ENCODE measurements around the gene BICD2. TPM values are rescaled to one million over a fixed set of nuclear protein-coding genes. Genes with fewer than 3 reads are reported as not detected.
"Not testable (repeated sequence)": the region's sequence is repeated elsewhere in the genome, so short reads cannot be mapped to it uniquely, and the experiment has no call there.

Gene BICD2
- total RNA-seq, 2 experiments from 2014 or later, result 31.1 to 31.5 TPM

GRCh38 chr9:92790542-92791527, 26.2 kb upstream of the BICD2 start:
- DNase-seq, result peak; percentile 74
- peaks cover 4% of the 10 kb centered on the region for H3K4me1 Mint-ChIP-seq
- H3K36me3 Mint-ChIP-seq, result no peaks in the 10 kb centered on the region
- H3K27ac Mint-ChIP-seq, result no peak overlapping the region
- peaks cover 7% of the 10 kb centered on the region for H3K27me3 Mint-ChIP-seq
- H3K4me3 Mint-ChIP-seq, result no peak overlapping the region
- H3K9me3 Mint-ChIP-seq, result peaks cover 3% of the 10 kb centered on the region
- ATAC-seq (ENCODE audit: low read depth), result peak; percentile 87
- POLR2A ChIA-PET, result interaction anchor here (1.0 kb wide), 1 partner anchor 77 kb away, joined by 5 read pairs; no protein-coding TSS in a partner anchor

- Mint-ChIP-seq H3K4me1 (peaks cover 2% of the 10 kb centered on the region), H3K27me3 (peaks cover 5% of the 10 kb centered on the region), H3K27ac (no peak overlapping the region), H3K4me3 (no peak overlapping the region), H3K36me3 (no peaks in the 10 kb centered on the region), H3K9me3 (peaks cover 4% of the 10 kb centered on the region)
- DNase-seq (no peak), ATAC-seq (ENCODE audit: low read depth) (no peak)
- POLR2A ChIA-PET, result no interaction called here
These were observed 21.7 kb upstream of the BICD2 start for GRCh38 chr9:92786298-92786697.

DNA sequence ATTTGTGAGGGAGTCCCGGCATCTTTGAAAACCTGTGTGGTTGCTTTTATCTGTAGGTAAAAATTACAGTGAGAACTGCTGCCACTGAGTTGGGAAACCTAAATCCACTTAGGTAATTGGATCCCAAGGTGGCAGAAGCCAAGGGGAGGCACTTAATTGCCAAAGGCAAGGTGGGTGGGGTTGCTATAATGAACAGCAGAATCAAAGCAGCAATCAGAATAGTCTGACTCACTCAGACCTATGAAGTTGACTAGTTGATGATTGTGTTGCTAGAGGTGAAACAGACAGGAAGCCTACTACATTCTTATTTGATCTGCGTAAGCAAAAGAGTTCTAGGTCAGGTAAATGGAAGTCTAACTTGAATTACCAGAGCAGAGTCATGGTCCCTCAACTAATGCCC, 17.3 kb upstream of the BICD2 start:
- DNase-seq (no peak), ATAC-seq (ENCODE audit: low read depth) (no peak)
- POLR2A ChIA-PET, result no interaction called here
- Mint-ChIP-seq H3K27me3 (peaks cover 5% of the 10 kb centered on the region), H3K36me3 (no peaks in the 10 kb centered on the region), H3K4me3 (no peak overlapping the region), H3K27ac (no peak overlapping the region), H3K9me3 (peaks cover 6% of the 10 kb centered on the region), H3K4me1 (no peaks in the 10 kb centered on the region)

DNA sequence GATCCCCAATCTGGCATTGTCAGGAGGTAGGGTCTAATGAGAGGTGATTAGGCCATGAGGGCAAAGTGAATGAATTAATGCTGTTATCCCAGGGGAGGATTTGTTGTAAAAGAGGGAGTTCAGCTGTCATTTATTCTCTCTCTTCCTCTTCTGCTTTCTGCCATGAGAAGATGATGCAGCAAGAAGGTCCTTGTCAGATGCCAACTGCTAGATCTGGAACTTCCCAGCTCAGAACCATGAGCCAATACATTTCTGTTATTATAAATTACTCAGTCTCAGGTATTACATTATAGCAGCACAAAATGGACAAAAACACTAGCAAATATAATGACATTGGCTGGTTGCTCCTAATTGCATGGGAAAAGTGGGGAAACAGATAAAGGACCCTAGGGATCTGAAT, 15.6 kb upstream of the BICD2 start:
- peaks cover 4% of the 10 kb centered on the region for H3K9me3 Mint-ChIP-seq
- H3K27ac Mint-ChIP-seq, result no peak overlapping the region
- no peaks in the 10 kb centered on the region for H3K4me1 Mint-ChIP-seq
- ATAC-seq (ENCODE audit: low read depth), result no peak
- no peaks in the 10 kb centered on the region for H3K36me3 Mint-ChIP-seq
- POLR2A ChIA-PET, result no interaction called here
- no peaks in the 10 kb centered on the region for H3K27me3 Mint-ChIP-seq
- no peak for DNase-seq
- H3K4me3 Mint-ChIP-seq, result no peak overlapping the region

GRCh38 chr9:92775466-92775865, 10.8 kb upstream of the BICD2 start:
- H3K4me3 Mint-ChIP-seq, result no peak overlapping the region
- POLR2A ChIA-PET, result no interaction called here
- peaks cover 4% of the 10 kb centered on the region for H3K4me1 Mint-ChIP-seq
- peaks cover 2% of the 10 kb centered on the region for H3K27me3 Mint-ChIP-seq
- peaks cover 2% of the 10 kb centered on the region for H3K9me3 Mint-ChIP-seq
- no peaks in the 10 kb centered on the region for H3K36me3 Mint-ChIP-seq
- ATAC-seq (ENCODE audit: low read depth) (no peak), DNase-seq (no peak)
- no peak overlapping the region for H3K27ac Mint-ChIP-seq

- H3K9me3 Mint-ChIP-seq, result peaks cover 2% of the 10 kb centered on the region
- POLR2A ChIA-PET, result no interaction called here
- no peak overlapping the region for H3K27ac Mint-ChIP-seq
- no peak overlapping the region for H3K4me3 Mint-ChIP-seq
- peaks cover 2% of the 10 kb centered on the region for H3K27me3 Mint-ChIP-seq
- DNase-seq (no peak), ATAC-seq (ENCODE audit: low read depth) (no peak)
- peaks cover 7% of the 10 kb centered on the region for H3K4me1 Mint-ChIP-seq
- no peaks in the 10 kb centered on the region for H3K36me3 Mint-ChIP-seq
These were observed 9.6 kb upstream of the BICD2 start for GRCh38 chr9:92774274-92774673.

DNA sequence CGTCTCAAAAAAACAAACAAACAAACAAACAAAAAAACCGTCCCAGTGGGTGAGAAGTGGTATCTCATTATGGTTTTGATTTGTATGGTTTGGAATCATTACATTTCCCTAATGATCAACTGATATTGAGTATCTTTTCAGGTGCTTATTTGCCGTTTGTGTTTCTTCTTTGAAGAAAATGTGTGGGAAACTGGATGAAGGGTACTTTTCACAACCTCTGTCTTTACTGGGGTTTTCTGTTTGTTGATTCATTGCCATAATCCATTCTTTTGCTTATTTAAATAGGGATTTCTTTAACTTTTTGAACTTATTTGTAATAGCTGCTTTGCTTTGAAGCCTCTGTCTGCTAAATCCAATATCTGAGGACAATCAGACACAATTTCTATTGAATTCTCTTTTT, 9.2 kb upstream of the BICD2 start:
- DNase-seq (no peak), ATAC-seq (ENCODE audit: low read depth) (no peak)
- H3K4me1 Mint-ChIP-seq, result peaks cover 7% of the 10 kb centered on the region
- no peak overlapping the region for H3K4me3 Mint-ChIP-seq
- H3K27me3 Mint-ChIP-seq, result peaks cover 2% of the 10 kb centered on the region
- no peaks in the 10 kb centered on the region for H3K36me3 Mint-ChIP-seq
- POLR2A ChIA-PET, result no interaction called here
- peaks cover 2% of the 10 kb centered on the region for H3K9me3 Mint-ChIP-seq
- no peak overlapping the region for H3K27ac Mint-ChIP-seq

DNA sequence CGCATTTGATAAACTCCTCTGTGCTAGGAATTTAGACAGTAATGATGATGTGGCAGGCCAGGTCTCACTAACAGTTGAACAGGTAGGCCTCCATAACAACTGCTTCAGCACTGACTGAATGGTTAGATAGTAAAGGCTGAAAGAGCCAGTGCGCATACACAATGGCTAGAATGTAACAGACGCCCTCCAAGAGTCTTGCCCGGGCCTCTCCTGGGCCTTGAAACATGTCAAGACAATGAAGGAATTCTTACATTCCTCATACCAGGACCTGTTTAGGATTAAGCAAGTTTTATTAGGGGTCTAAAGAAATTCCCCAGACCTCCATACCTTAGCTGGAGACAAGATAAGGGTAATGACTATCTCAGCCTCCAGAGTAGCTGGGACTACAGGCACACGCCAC, 6.7 kb upstream of the BICD2 start:
- POLR2A ChIA-PET, result no interaction called here
- Mint-ChIP-seq H3K27me3 (peaks cover 2% of the 10 kb centered on the region), H3K36me3 (no peaks in the 10 kb centered on the region), H3K4me3 (no peak overlapping the region), H3K4me1 (peaks cover 7% of the 10 kb centered on the region), H3K27ac (no peak overlapping the region), H3K9me3 (no peaks in the 10 kb centered on the region)
- ATAC-seq (ENCODE audit: low read depth), result no peak
- DNase-seq, result no peak

- POLR2A ChIA-PET, result no interaction called here
- no peak for DNase-seq
- H3K4me3 Mint-ChIP-seq, result no peak overlapping the region
- H3K27ac Mint-ChIP-seq, result peak overlapping the region; percentile 73
- no peaks in the 10 kb centered on the region for H3K36me3 Mint-ChIP-seq
- H3K4me1 Mint-ChIP-seq, result peaks cover 15% of the 10 kb centered on the region
- H3K27me3 Mint-ChIP-seq, result peaks cover 2% of the 10 kb centered on the region
- peak; percentile 20 for ATAC-seq (ENCODE audit: low read depth)
- no peaks in the 10 kb centered on the region for H3K9me3 Mint-ChIP-seq
These were observed 5.8 kb upstream of the BICD2 start for GRCh38 chr9:92770360-92770995.

DNA sequence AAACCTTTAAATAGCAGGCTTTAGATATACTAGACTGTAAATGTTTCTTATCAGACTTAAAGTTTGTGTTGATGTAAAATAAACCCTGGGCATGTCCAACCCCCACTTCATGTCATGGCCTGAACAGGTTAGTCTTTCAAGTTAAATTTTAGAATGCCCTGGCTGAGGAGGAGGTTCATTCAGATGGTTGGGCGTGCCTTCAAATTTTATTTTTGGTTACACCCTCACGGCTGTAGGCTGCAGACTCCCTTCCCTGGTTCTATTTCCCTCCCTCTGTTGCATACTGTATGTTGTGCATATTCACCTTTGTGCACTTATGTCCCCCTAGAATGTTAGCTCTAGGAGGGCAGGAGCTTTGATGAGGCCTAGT, 5.3 kb upstream of the BICD2 start:
- no peak for DNase-seq
- no peak for ATAC-seq (ENCODE audit: low read depth)
- H3K36me3 Mint-ChIP-seq, result no peaks in the 10 kb centered on the region
- POLR2A ChIA-PET, result no interaction called here
- H3K4me3 Mint-ChIP-seq, result no peak overlapping the region
- peaks cover 16% of the 10 kb centered on the region for H3K4me1 Mint-ChIP-seq
- no peaks in the 10 kb centered on the region for H3K9me3 Mint-ChIP-seq
- peaks cover 2% of the 10 kb centered on the region for H3K27me3 Mint-ChIP-seq
- no peak overlapping the region for H3K27ac Mint-ChIP-seq

DNA sequence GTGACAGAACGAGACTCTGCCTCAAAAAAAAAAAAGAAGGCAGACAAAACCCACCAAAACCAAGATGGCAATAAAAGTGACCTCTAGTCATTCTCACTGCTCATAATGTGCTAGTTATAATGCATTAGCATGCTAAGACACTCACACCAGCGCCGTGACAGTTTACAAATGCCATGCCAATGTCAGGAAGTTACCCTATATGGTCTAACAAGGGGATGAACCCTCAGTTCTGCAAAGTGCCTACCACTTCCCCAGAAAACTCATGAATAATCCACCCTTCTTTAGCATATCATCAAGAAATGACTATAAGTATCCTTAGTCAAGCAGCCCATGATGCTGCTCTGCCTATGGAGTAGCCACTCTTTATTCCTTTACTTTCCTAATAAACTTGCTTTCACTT, 4.7 kb upstream of the BICD2 start:
- Mint-ChIP-seq H3K4me3 (no peak overlapping the region), H3K9me3 (no peaks in the 10 kb centered on the region), H3K4me1 (peaks cover 16% of the 10 kb centered on the region), H3K27me3 (no peaks in the 10 kb centered on the region), H3K36me3 (no peaks in the 10 kb centered on the region), H3K27ac (no peak overlapping the region)
- POLR2A ChIA-PET, result no interaction called here
- ATAC-seq (ENCODE audit: low read depth) (no peak), DNase-seq (no peak)

DNA sequence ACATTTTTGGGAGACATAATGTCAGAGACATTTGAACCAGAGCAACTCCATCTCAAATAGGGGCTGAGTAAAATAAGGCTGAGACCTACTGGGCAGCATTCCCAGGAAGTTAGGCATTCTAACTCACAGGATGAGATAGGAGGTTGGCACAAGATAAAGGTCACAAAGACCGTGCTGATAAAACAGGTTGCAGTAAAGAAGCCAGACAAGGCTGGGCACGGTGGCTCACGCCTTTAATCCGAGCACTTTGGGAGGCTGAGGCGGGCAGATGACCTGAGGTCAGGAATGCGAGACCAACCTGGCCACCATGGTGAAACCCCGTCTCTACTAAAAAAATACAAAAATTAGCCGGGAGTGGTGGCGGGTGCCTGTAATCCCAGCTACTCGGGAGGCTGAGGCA, 4.2 kb upstream of the BICD2 start:
- H3K36me3 Mint-ChIP-seq; ATAC-seq (ENCODE audit: low read depth); H3K27ac Mint-ChIP-seq; H3K4me3 Mint-ChIP-seq; H3K27me3 Mint-ChIP-seq; DNase-seq; POLR2A ChIA-PET; H3K9me3 Mint-ChIP-seq: not testable (repeated sequence)
- peaks cover 16% of the 10 kb centered on the region for H3K4me1 Mint-ChIP-seq

- Mint-ChIP-seq H3K36me3 (no peaks in the 10 kb centered on the region), H3K27me3 (no peaks in the 10 kb centered on the region), H3K4me3 (no peak overlapping the region), H3K9me3 (no peaks in the 10 kb centered on the region), H3K4me1 (peaks cover 29% of the 10 kb centered on the region), H3K27ac (no peak overlapping the region)
- DNase-seq, result no peak
- ATAC-seq (ENCODE audit: low read depth), result no peak
- POLR2A ChIA-PET, result interaction anchor here (0.6 kb wide), 1 partner anchor 298 kb away, joined by 3 read pairs; no protein-coding TSS in a partner anchor
These were observed 2.7 kb upstream of the BICD2 start for GRCh38 chr9:92767066-92768054.

All from activated naive CD8-positive, alpha-beta T cell treated with anti-CD3 and anti-CD28 coated beads, Interleukin-2, amount 10 ng/mL, durations not matched to agents 7 days and 5 days (primary cell).